IPS-NIHi11 (cell line): Measurements from ENCODE around the gene NOTUM.

ENCODE experiments used
- DNase-seq: peaks from one replicate; pipeline ENCODE4 v3.0.0; 2012; ENCODE audit warnings: mixed read lengths, low spot score

Gene NOTUM

DNA sequence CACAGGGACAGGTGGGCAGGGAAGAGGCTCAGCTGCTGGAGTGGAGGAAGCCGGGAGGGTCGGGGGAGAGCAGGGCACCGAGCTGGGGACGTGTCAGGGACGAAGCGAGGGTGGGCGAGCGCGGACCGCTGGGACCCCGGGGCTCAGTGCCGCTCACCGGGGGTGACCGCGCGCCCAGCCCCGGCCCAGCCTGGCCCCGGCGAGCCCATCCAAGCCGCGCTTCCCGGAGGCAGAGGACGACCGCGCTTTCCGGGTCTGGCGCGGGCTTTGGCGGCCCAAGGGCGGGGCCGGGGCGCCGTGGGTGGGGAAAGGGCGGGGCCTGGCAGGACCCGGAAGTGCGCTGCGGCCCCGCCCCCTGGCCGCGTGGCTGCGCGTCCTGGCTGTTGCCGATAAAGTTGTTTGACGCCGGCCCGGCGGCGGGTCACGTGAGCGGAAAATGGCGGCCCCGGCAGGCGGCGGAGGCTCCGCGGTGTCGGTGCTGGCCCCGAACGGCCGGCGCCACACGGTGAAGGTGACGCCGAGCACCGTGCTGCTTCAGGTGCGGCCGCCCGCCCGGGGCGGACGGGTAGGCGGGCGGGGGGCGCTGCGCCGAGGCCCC lies 16.3 kb upstream of the NOTUM start, which contains the start of gene ASPSCR1:
TSS of gene ASPSCR1 (plus strand) at position 419 of the 598 bp plus-strand sequence. CDS start at position 437, 18 bp downstream.
- peak; percentile 94 for DNase-seq

- DNase-seq, result peak; percentile 18
Observed at GRCh38 chr17:81976332-81977210, 15.6 kb upstream of the NOTUM start.

GRCh38 chr17:81973432-81973831 lies 12.4 kb upstream of the NOTUM start:
- no peak for DNase-seq

DNA sequence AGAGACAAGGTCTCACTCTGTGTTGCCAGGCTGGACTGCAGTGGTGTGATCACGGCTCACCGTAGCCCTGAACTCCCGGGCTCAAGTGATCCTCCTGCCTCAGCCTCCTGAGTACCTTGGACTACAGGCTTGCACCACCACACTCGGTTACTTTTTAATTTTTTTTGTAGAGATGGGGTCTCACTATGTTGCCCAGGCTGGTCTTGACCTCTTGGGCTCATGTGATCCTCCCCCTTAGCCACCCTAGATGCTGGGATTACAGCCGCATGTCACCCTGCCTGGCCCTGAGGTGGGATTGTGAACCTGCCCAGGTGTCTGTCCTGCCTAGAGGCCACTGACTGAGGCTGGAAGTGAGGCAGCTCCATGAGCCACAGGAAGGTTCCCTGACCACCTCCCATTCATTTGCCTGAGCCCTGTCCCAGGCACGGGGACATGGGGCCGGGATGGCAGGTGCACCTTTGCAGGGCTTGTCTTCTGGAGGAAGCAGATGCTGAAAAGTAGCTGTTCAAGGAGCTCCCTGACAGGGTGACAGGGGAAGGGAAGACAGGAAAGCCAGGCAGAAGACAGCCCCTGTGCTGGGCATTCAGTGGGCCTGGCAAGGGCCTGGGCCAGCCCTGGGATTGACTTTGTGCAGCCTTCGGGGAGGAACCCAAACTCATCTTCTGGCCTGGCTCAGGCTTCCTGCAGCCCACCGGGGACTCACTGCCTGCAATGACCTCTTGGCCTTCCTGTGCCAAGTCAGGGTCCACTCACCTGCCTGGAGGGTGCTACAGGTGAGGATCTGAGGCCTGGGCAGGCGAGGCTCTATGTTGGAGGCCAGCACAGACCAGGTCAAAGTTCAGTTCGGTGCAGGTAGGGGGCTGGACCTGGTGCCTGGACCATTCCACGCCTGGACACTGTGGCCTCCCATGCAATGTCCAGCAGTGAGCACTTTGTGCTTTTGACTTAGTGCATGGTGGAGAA lies 8.1 kb upstream of the NOTUM start:
- DNase-seq, result no peak

DNA sequence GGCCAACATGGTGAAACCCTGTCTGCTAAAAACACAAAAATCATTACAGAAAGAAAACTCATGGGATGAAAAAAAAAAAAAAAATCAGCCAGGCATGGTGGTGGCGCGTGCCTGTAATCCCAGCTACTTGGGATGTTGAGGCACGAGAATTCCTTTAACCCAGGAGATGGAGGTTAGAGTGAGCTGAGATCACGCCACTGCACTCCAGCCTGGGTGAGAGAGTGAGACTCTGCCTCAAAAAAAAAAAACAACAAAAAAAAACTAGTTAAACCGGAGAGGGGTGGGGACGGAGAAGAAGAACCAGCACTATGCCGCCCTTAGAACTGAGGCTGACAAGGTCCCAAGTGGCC lies 7.4 kb upstream of the NOTUM start:
- DNase-seq, result no peak

- DNase-seq, result peak; percentile 89
Observed at GRCh38 chr17:81967533-81968395, 6.8 kb upstream of the NOTUM start.

DNA sequence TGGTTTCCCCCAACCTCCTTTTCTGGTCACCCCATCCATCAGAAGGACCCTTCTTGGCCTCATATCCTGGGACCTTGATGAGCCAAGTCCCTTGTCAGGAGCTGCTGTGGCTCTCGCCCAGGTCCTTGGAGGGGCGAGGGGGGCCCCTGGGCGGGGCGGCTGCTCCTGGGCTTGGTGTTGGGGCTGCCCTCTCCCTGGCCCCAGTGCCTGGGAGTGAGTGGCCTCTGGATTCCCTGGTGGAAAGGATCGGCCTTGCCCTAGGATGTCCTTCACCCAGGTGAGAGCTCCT lies 6.2 kb upstream of the NOTUM start:
- DNase-seq, result no peak

DNA sequence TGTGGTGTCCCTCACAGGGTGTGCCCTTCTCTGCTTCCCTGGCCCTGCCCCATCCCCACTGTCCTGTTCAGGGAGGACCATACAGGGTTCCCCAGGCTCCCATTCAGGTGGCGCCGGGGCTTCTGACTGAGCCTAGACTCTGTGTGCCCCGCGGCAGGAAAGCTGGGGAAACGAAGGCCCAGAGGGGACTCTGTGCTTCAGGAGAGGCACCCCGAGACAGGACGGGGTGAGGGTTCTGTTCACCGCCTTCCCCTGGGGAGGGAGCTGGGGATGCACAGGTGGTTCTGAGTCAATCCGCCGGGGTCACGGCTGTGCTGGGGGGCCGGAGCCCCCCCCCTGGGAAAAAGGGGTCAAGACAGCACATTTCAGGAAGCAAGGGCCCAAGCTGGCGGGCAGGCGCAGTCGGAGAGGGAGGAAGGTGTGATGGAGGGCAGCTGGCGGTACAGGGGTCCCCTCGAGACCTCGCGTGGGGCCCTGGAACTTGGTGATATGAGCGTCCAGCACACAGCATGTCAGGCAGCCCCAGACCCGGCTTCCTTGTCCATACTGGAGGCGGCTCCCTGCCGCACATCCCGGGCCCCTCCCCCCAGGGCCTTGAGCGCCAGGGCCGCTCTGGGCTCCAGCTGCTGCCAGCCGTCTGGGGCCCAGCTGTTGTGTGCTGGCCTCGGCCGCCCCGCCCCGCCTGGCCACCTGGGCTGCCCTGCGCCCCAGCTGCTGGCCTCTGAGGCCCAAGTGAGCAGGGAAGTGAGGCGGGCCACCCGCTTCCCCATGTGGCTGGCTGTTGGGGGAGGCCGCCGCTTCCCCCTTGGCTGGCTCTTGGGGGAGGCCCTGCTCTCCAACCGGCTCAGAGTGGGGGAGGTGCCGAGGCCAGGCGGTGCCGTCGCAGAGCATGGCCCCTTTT lies 5.6 kb upstream of the NOTUM start:
- DNase-seq, result peak; percentile 72

DNA sequence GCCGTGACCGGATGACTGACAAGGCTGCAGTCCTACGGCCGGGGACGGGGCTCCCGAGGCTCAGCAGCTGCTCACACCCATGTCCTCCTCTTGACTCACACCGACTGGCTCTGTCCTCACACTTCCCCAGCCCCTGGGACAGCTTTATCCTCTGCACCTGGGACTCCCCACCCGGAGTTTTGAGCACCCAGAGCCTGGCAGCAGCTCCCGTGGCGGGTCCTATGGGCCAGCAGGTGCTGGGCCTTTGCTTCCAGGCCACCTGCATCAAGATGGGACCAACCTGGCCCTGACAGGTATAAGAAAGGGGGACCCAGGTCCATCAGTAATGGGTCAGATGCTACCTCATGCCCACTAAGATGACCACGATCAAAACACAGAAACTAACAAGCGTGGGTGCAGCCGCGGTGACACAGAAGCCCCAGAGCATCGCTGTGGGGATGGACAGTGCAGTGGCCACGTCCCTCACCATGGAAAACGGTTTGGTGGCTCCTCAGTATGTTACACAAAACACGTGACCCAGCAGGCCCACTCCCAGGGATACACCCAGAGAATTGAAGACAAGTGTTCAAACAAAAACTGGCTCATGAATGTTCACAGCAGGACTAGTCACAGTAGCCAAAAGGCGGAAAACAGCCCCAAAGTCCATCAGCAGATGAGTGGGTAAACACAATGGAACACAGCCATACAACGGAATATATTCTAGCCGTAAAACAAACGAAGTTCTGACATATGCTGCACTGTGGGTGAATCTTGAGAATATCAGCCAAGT lies 3.3 kb upstream of the NOTUM start:
- DNase-seq, result no peak

DNA sequence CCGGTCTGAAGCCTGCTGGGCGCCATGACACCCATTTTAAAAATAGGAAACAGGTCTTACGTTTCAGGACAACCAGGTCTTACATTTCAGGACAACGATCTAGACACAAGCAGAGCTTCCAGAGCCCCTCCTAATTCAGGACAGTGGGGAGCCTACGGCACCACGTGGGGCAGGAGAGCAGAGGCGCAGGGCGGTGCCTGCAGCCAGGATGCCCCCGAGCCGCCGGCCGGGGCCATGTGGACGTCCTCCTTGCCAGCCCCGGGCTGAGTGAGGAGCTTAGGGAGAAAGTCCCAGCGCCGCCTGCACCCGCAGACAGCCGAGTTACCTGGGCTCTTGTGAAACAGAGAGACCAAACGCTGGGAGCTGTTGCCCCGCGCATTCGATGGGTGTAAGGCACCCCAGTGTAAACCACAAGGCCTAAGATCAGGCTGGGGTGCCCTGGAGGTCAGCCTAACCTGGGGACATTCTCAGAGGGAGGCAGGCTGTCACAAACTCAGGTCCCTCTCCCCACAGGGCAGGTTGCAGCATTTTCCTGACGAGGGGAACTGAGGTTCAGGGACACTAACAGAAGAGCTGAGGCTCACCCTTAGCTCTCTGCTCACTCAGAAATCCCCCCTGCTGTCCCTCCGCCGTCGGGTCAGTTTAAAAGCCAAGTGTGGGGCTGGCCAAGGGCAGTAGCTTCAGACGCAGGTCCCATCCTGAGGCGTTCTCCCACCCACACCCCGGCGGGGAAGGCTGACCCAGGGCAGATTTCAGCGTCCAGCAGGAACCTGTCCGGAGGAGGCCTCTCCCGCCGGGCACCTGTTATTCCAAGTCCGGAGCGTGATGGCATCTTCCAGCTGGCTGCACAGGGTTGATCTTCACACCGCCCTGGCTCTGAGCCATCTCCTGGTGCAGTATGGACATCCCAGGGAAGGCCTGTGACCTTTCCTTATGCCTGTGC lies 1.8 kb upstream of the NOTUM start:
- DNase-seq, result no peak

- peak; percentile 13 for DNase-seq
Observed at GRCh38 chr17:81961521-81962498, 823 bp upstream of the NOTUM start.

- DNase-seq, result peak; percentile 35
Observed at GRCh38 chr17:81960130-81960958, 643 bp downstream of the NOTUM start.

DNA sequence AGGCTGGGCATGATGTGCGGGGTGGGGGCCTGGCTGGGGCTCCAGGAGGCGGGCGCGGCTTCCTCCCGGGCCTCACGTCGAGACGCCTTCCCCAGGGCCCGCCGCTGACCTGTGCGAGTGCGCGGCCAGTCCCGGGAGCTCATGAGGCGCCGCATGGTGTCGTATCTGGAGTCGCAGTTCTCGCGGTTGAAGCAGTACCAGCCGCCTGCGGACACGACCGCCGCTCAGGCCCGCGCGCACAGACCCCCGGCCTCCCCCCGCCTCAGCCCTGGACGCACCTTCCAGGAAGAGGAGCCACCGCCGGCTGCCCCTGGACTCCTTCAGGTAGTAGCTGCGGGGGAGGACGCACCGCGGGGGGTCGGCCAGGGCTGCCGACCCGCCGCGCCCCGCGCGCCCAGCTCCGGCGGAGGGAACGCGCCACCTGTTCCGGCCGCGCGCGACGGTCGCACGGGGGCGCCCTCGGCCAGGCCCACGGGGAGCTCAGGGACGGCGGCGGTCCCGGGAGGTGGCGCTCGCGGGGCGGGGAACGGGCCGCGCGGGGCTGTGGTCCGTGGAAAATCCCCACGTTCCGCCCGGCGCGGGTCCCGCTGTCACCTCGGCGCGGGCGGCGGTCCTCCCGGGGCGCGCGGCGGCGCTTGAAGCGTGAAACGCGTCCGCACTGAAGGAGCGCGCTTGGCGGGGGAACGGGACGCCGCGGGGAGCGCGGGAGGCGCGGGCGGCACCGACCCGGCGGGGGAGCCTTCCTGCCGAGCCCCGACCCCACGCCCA lies 1.4 kb downstream of the NOTUM start:
- DNase-seq, result peak; percentile 79

DNA sequence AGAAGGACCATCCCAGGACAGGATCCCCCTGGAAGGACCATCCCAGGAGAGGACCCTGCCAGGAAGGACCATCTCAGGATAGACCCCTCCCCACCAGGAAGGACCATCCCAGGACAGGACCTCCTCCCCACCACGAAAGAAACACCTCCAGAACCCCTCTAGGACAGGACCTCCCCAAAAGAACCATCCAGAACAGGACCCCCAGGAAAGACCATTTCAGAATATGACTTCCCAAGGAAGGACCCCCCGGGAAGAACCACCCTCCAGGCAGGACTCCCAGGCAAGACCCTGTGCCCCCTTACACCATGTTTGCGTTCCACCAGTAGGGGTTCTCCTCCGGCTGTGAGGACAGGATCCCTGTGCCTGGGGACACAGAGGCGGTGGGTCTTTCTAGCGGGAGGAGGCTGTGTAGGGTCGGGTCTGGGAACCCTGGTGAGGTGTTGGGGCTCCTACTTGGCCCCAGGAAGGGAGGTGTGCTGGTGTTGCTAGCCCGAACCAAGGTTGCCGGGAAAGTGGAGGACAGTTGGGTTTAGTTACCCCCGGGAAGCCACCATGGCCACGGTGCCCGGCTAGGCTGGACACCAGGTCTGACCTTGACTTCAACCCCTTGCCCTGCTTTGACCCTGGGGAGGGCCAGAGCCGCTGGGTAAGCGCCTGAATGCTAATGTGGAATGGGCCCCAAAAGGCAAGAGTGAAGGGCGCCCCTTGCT lies 2.2 kb downstream of the NOTUM start:
- DNase-seq, result no peak
